Stimulated activated CD8-positive, alpha-beta memory T cell treated with anti-CD3 and anti-CD28 coated beads, Interleukin-15, amount 100 ng/mL, for 48 hours (primary cell): Measurements from ENCODE around the gene TRMT112.

Experiments
- DNase-seq, 2 donors: peaks; one replicate each; pipeline ENCODE4 v3.0.0-alpha.2; 2020; ENCODE audit warnings: low read depth in 2 of 2

Gene TRMT112

GRCh38 chr11:64351136-64351631, 33.8 kb upstream of the TRMT112 start:
- DNase-seq = no peak

DNA sequence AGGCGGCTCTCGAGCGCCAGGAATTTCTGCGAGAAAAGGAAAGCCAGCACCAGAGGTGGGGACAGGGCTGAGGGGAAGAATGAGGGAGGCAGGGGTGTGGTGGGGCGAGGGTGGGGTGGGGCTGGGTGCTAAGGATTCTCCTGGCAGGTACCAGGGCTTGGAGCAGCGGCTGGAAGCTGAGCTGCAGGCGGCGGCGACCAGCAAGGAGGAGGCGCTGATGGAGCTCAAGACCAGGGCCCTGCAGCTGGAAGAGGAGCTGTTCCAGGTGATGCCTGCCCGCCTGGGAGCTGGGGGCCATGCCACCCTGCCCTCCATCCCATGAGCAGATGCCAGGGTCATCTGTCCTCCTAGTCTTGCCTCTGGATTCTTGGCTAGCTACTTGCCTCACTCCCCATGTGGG, 32.0 kb upstream of the TRMT112 start:
- no peak for DNase-seq

GRCh38 chr11:64349025-64349387, 31.6 kb upstream of the TRMT112 start:
- no peak for DNase-seq

DNA sequence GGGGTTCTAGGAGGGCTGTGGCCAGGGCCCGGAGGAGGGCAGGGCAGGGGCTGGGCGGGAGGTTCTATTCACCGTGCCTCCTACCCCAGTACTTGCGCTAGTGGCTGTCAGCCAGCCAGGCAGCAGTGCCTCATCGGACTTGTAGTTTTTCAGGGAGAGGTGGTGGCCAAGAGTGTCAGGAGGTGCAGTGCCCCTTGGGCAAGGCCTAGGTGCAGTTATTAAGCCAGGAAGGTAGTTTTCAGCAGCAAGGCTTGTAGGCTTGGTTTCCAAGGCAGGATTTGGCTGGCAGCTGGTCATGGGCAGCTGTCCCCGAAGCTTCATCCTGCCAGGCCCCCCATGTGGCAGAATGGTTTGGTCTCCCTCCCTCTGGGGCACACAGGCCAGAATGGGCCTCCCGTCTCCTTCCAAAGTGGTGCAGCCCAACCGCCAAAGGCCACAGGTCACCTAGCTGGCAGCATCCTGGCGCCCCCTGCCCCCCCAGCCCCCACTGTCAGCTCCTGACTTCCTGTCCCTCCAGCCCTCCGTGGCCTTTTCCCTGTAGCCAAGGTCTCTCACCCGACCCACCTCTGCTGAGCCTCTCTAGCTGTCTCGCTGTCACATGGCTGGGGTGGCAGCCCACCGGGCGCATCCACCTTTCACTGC, 31.1 kb upstream of the TRMT112 start:
- DNase-seq = no peak

DNA sequence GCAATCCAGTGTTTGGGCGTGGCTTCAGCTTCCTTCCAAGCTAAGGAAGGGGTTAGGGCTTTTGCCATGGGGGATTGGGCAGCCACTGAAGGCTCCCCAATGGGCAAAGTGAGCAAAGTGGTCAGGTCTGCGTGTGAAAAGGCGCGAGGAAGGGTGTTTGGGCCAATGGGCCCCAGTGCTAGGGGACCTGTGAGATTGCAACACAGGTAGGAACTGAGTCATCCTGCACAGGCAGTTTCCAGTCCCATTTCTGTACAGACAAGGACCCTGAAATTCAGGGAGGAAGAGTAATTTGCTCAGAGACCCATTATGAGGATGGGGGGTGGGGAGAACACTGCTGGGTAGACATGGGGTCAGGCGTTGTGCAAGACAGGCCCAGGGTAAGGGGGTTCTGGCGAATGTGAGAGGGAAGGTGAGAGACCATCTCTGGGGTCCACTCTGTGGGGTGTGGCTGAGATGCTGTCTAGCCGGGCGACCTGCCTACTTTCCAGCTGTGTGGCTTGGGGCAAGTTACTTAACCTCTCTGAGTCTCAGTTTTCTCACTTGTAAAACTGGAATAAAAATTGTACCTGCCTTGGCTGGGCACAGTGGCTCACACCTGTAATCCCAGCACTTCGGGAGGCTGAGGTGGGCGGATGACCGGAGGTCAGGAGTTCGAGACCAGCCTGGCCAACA, 30.0 kb upstream of the TRMT112 start:
- no peak for DNase-seq

DNA sequence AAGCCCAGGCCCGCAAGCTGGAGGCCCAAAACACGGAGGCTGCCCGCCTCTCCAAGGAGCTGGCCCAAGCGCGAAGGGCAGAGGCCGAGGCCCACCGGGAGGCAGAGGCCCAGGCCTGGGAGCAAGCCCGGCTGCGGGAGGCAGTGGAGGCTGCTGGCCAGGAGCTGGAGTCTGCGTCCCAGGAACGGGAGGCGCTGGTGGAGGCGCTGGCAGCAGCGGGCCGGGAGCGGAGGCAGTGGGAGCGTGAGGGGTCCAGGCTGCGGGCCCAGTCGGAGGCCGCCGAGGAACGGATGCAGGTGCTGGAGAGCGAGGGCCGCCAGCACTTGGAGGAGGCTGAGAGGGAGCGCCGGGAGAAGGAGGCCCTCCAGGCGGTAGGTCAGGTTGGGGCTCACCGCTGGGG, 27.4 kb upstream of the TRMT112 start:
- no peak for DNase-seq

- DNase-seq = no peak
These were observed 26.6 kb upstream of the TRMT112 start for GRCh38 chr11:64343767-64344559.

- no peak for DNase-seq
These were observed 25.7 kb upstream of the TRMT112 start for GRCh38 chr11:64342869-64343745.

DNA sequence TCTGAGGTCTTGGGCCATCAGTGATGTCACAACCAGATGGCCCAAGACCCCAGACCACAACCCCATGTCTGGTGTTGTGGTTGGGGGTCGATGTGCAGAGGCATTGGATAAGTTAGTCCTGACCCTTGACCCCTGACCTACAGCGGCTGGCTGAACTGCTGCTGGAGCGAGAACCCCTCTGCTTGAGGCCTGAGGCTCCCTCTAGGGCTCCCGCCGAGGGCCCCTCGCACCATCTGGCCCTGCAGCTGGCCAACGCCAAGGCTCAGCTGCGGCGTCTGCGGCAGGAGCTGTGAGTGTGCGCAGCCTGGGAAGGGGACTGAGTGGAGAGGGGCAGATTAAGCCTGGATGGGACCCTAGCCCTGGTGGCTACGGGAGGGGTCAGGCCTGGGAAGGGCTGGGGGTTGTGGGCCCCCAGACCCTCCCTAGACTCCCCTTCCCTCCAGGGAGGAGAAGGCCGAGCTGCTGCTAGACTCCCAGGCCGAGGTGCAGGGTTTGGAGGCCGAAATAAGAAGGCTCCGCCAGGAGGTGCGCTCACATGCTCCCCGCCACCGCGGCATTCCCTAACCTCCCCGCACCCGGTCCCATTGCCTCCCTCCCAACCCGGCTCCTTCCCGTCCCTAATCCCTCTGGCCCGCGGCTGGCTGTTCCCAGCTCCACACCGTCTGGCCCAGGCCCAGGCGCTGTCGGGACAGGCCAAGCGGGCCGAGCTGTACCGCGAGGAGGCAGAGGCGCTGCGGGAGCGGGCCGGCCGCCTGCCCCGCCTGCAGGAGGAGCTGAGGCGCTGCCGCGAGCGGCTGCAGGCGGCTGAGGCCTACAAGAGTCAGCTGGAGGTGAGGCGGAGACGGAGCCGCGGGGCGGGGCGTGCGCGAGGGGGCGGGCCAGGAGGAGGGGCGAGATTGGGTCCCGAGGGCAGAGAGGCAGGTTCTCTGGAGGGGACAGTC, 24.8 kb upstream of the TRMT112 start:
- peak; percentile 85 to 89 for DNase-seq

DNA sequence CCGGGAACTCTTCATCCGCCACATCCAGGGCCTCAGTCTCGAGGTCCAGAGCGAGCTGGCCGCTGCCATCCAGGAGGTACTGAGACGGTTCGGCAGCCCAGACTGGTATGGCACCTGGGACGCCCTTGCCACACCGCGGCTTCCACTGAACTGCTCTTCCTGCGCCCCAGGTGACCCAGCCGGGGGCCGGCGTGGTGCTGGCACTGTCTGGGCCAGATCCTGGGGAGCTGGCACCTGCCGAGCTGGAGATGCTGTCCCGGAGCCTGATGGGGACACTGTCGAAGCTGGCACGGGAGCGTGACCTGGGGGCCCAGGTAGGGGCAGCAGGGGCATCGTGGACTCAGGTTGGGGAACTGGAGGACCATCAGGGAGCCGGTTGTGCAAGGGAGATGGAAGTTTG, 24.1 kb upstream of the TRMT112 start:
- no peak for DNase-seq

DNA sequence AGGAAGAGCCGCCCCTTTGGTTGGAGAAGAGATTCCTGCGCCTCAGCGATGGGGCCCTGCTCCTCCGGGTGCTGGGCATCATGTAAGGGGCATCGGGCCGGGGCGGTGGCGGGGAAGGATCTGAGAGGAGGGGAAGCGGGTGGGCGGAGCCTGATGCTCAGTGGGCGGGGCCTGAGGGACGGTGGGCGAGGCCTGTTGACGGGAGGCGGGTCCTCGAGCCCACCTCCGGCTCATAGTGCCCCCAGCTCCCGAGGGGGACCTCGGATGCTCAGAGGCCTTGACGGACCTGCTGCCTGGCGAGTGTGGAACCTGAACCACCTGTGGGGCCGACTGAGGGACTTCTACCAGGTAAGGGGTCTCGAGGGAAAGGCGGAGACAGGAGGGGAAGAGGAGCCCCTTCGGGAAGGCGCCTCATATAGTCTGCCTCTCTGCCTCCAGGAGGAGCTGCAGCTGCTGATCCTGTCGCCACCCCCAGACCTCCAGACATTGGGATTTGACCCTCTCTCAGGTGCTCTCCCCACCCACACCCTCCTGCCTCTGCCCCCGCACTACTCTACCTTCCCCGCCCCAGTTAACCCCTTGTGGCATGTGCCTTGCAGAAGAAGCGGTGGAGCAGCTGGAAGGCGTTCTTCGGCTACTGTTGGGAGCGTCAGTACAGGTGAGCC, 23.4 kb upstream of the TRMT112 start:
- peak; percentile 67 to 71 for DNase-seq

- DNase-seq = peak; percentile 76 to 77
These were observed 22.5 kb upstream of the TRMT112 start, which contains the start of gene CCDC88B for GRCh38 chr11:64339754-64340408. CCDC88B (plus strand) TSS chr11:64340204; CDS start chr11:64340267, 63 bp downstream.

DNA sequence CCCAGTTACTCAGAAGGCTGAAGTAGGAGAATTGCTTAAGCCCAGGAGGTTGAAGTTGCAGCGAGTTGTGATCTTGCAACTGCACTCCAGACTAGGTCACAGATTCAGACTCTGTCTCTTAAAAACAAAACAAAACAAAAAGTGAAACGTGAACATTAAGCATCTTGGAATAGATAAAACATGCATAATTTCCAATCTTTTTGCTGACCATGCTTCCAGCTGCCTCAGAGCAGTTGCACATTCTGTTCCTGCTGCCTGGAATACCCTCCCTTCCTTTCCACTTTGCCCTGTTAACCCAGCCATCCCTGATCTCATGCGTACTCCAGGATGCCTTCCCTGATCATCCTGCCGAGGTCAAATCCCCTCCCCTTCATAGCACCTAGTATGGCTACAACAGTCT, 21.9 kb upstream of the TRMT112 start:
- DNase-seq = no peak

GRCh38 chr11:64338716-64339115, 21.4 kb upstream of the TRMT112 start:
- no peak for DNase-seq

DNA sequence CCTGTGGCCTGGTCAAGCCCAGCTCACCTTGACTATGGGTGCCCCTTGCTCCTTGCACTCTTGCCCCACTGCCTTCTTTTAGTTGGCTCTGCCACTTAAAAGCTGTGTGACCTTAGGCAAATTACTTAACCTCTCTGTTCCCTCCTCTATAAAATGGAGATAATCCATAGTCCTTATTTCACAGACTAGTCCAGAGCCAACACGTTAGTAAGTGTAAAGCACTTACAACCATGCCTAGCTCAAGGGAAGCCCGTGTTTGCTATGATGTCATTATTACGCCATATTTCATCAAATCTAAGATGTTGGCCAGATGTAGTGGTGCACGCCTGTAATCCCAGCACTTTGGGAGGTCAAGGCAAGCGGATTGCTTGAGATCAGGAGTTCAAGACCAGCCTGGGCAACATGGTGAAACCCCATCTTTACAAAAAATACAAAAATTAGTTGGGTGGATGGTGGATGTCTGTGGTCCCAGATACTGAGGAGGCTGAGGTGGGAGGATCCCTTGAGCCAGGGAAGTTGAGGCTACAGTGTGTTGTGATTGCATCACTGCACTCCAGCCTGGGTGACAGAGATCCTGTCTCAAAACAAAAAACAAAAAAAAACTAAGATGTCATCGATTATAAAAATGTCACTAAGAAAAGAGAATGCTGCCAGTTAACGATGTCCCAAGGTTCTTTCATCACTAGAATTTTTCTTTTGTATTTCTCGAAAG, 20.3 kb upstream of the TRMT112 start:
- no peak for DNase-seq

DNA sequence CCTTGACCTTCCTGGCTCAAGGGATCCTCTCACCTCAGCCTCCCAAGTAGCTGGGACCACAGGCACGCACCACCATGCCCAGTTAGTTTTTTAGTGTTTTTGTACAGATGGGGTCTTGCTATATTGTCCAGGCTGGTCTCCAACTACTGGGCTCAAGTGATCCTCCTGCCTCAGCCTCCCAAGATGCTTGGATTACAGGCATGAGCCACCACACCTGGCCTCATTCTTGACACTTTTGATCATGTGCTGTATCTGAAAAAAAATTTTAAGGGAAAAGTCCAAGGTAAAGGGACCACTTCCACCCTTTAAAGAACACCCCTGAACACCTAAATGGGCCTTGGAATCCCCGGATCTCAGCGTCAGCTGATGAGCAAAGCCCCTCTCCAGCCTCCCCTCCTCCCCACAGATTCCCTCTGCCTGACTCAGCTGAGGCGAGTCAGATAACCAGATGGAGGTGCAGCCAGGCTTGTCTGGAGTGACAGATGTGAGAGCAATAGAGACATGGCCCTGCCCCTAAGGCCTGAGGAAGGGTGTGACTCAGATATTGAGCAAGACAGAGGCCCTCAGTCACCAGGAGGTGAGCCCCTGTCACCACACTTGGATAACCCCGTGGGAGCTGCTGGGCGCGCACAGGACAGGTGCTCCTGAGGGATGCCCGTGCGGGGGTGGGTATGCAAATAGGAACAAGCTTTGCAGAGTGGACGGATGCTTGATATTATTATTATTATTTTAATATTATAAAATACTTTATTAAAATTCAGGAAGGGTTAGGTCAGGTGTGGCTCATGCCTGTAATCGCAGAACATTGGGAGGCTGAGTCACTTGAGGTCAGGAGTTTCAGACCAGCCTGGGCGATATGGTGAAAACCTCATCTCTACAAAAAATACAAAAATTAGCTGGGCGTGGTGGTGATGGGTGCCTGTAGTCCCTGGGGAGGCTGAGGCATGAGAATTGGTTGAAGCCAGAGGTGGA, 17.7 kb upstream of the TRMT112 start:
- DNase-seq = peak; percentile 66 to 68

- DNase-seq = no peak
These were observed 16.2 kb upstream of the TRMT112 start for GRCh38 chr11:64333556-64333955.
